GM12878 (cell line): ENCODE measurements around the gene EIF4E. TPM values are rescaled to one million over a fixed set of nuclear protein-coding genes. Genes with fewer than 3 reads are reported as not detected.

Experiments
- ATAC-seq: fragments of 200-7000 bp; cut with Tn5 transposase; 3 replicates; pipeline ENCODE4 v1.9.1; 2020; ENCODE audit warnings: mild to moderate bottlenecking, moderate library complexity
- BruUV-seq: library from RNA; stranded (reverse); fragments of 400-500 nt; replicated peaks from 2 replicates; lab custom pipeline; 2021; lab: Mats Ljungman, UMichigan
- CTCF ChIA-PET: fragments of 300-600 bp; sonication (Branson Sonifier 250); formaldehyde crosslinking; extraction: SDS; loops from one replicate; lab custom pipeline; 2021; ENCODE audit warnings: inconsistent platforms; lab: Yijun Ruan, JAX
- POLR2A ChIA-PET: fragments of 350-600 bp; formaldehyde crosslinking; extraction: SDS; loops from one replicate; lab custom pipeline; 2021; ENCODE audit warnings: inconsistent platforms; lab: Charles Lee
- RAD21 ChIA-PET: fragments of 300-600 bp; sonication (Branson Sonifier 250); formaldehyde crosslinking; loops from one replicate; lab custom pipeline; 2023; ENCODE audit warnings: antibody characterized with exemption; ENCODE audit not compliant: unreplicated experiment; lab: Charles Lee
- SMC1A ChIA-PET: fragments of 300-600 bp; sonication (Branson Sonifier 250); formaldehyde crosslinking; loops from one replicate; lab custom pipeline; 2023; ENCODE audit not compliant: unreplicated experiment, uncharacterized antibody; lab: Charles Lee
- DNase-seq: peaks from one replicate; pipeline ENCODE4 v3.0.0-alpha.2; 2011; ENCODE audit warnings: low read depth, low spot score
- FAIRE-seq: peaks from 3 replicates; lab custom pipeline; 2011; peaks lifted over from hg19 to GRCh38; lab: Jason Lieb, UNC
- H2AFZ ChIP-seq: 2 replicates; pipeline ENCODE4 v1.6.0; 2011; ENCODE audit warnings: low read depth, low read length, control low read depth; ENCODE audit not compliant: control insufficient read depth
- H3K27ac ChIP-seq: 2 replicates; pipeline ENCODE4 v1.5.1; 2011; ENCODE audit warnings: control low read depth; ENCODE audit not compliant: control insufficient read depth, insufficient read depth
- H3K27me3 ChIP-seq, 2 experiments: replicated peaks in 1 of 2; 2 replicates each; pipeline versions ENCODE4 v1.6.0 to v1.6.1; 2011; ENCODE audit warnings: low read length in 1 of 2; ENCODE audit not compliant: control insufficient read depth in 2 of 2, insufficient read depth in 2 of 2
- H3K36me3 ChIP-seq, 2 experiments: 2 replicates each; pipeline ENCODE4 v1.5.1; 2011; ENCODE audit warnings: low read length in 1 of 2; ENCODE audit not compliant: control insufficient read depth in 2 of 2, insufficient read depth in 2 of 2
- H3K4me1 ChIP-seq: 2 replicates; pipeline ENCODE4 v1.6.1; 2011; ENCODE audit warnings: mild to moderate bottlenecking, low read length, moderate library complexity, mixed read lengths; ENCODE audit not compliant: control insufficient read depth, insufficient read depth
- H3K4me2 ChIP-seq: 2 replicates; pipeline ENCODE4 v1.6.0; 2011; ENCODE audit warnings: control low read depth; ENCODE audit not compliant: control insufficient read depth, insufficient read depth
- H3K4me3 ChIP-seq: fragments of 200-600 bp; sonication (generic); 2 replicates; pipeline ENCODE4 v1.5.1; 2016
- H3K79me2 ChIP-seq: 2 replicates; pipeline ENCODE4 v1.6.0; 2011; ENCODE audit warnings: low read length; ENCODE audit not compliant: control insufficient read depth, insufficient read depth
- H3K9ac ChIP-seq: 2 replicates; pipeline ENCODE4 v1.8.0; 2011; ENCODE audit warnings: low read length, control low read depth, mixed read lengths; ENCODE audit not compliant: control insufficient read depth, insufficient read depth
- H3K9me3 ChIP-seq: replicated peaks from 3 replicates; pipeline ENCODE4 v1.5.1; 2011; ENCODE audit warnings: mild to moderate bottlenecking, low read length; ENCODE audit not compliant: control insufficient read depth, insufficient read depth
- H4K20me1 ChIP-seq: 2 replicates; pipeline ENCODE4 v1.6.0; 2011; ENCODE audit not compliant: control insufficient read depth, insufficient read depth
- BCLAF1 ChIP-seq: fragments of 450-650 bp; IDR thresholded peaks from 2 replicates; pipeline ENCODE4 v1.6.1; 2017; ENCODE audit warnings: antibody characterized with exemption, mild to moderate bottlenecking, moderate library complexity
- BMI1 ChIP-seq: fragments of 450-650 bp; IDR thresholded peaks from 2 replicates; pipeline ENCODE4 v1.6.1; 2016; ENCODE audit warnings: mild to moderate bottlenecking, moderate library complexity, borderline replicate concordance
- NKRF ChIP-seq: fragments of 450-650 bp; conservative IDR thresholded peaks from 2 replicates; pipeline ENCODE4 v1.6.1; 2017; ENCODE audit warnings: mild to moderate bottlenecking, moderate library complexity
- NRF1 ChIP-seq: conservative IDR thresholded peaks from 2 replicates; pipeline ENCODE4 v1.6.1; 2011; ENCODE audit warnings: mild to moderate bottlenecking, low read depth, low read length, improper control_type of control experiment
- RAD21 ChIP-seq: IDR thresholded peaks from 2 replicates; pipeline ENCODE4 v1.6.1; 2011; ENCODE audit warnings: mild to moderate bottlenecking, low read depth, low read length, moderate library complexity; ENCODE audit not compliant: insufficient read depth
- RBBP5 ChIP-seq: fragments of 200-600 bp; sonication (generic); conservative IDR thresholded peaks from 2 replicates; pipeline ENCODE4 v1.6.1; 2016
- SMARCA5 ChIP-seq: fragments of 450-650 bp; IDR thresholded peaks from 2 replicates; pipeline ENCODE4 v1.6.1; 2017; ENCODE audit warnings: mild to moderate bottlenecking
- SUPT20H ChIP-seq: IDR thresholded peaks from 2 replicates; pipeline ENCODE4 v1.6.1; 2011; ENCODE audit warnings: low read depth, mild to moderate bottlenecking, low read length, moderate library complexity, borderline replicate concordance; ENCODE audit not compliant: control insufficient read depth
- TAF1 ChIP-seq: IDR thresholded peaks from 2 replicates; pipeline ENCODE4 v1.6.1; 2011; ENCODE audit warnings: mild to moderate bottlenecking, low read depth, low read length, borderline replicate concordance
- TARDBP ChIP-seq: IDR thresholded peaks from 2 replicates; pipeline ENCODE4 v1.6.1; 2016; ENCODE audit warnings: borderline replicate concordance
- TCF3 ChIP-seq: IDR thresholded peaks from 2 replicates; pipeline ENCODE4 v1.6.1; 2012; ENCODE audit warnings: low read depth, mild to moderate bottlenecking, low read length, borderline replicate concordance; ENCODE audit not compliant: insufficient read depth
- ZBED1 ChIP-seq: IDR thresholded peaks from 2 replicates; pipeline ENCODE4 v1.6.1; 2016; ENCODE audit warnings: borderline replicate concordance
- WGBS: methylation state at CpG from one replicate; pipeline ENCODE4 v1.1.6; 2016; ENCODE audit warnings: low lambda C conversion rate; ENCODE audit not compliant: insufficient replicate concordance, insufficient coverage; ENCODE audit errors: missing lambda C conversion rate; 5-methylcytosine and 5-hydroxymethylcytosine counted together
- in situ Hi-C: fragments of 300-500 bp; cut with MboI; formaldehyde crosslinking; loops from 9 replicates; pipeline ENCODE4 v1.14.3; 2018; ENCODE audit warnings: mixed read lengths
- intact Hi-C: fragments of 100-400 bp; cut with micrococcal nuclease; formaldehyde crosslinking; loops from one replicate; pipeline ENCODE4 v1.14.2; 2022; ENCODE audit not compliant: unreplicated experiment
- polyA plus RNA-seq, 11 experiments: library from polyadenylated mRNA; depleted of rRNA in 4 of 11; unstranded in 6 of 11; stranded (reverse) in 5 of 11; fragments of >200 nt; fragmentation: Nextera tagmentation in 4 of 11; fragmentation: Illumina TruSeq in 1 of 11; extraction: Ambion mirVana in 4 of 11; extraction: Trizol in 1 of 11; gene quantifications; 1 replicate in 1 of 11; 2 replicates in 10 of 11; pipeline versions ENCODE4 v1.2.1 to v1.2.3, GENCODE V29; 2011 to 2016; ENCODE audit warnings: inconsistent platforms in 2 of 11, missing spikeins in 2 of 11, low read depth in 1 of 11
- total RNA-seq, 4 experiments: library from RNA; depleted of rRNA in 3 of 4; stranded (reverse); fragments of >200 nt in 3 of 4; fragmentation: Illumina TruSeq in 1 of 4; extraction: Trizol in 1 of 4; gene quantifications; 2 replicates each; pipeline versions ENCODE4 v1.2.1 to v1.2.3, GENCODE V29; 2013 to 2021
- TF ChIP-seq, protein P1 (sequence below), 3 experiments: IDR thresholded peaks in 2 of 3; conservative IDR thresholded peaks in 1 of 3; 2 replicates each; pipeline ENCODE4 v1.5.1; 2011; ENCODE audit warnings: low read depth in 3 of 3, low read length in 3 of 3, mild to moderate bottlenecking in 3 of 3, control low read depth in 2 of 3, moderate library complexity in 2 of 3, inconsistent platforms in 1 of 3, mixed read lengths in 1 of 3; ENCODE audit not compliant: control insufficient read depth in 2 of 3, insufficient read depth in 1 of 3; ENCODE audit errors: extremely low read depth in 1 of 3

Gene EIF4E
- total and polyA plus RNA-seq, 10 of the 15 experiments (the other 5 are each of a cell fraction or from before 2014, with no cell fraction given): 104 to 372 (median 163) TPM

DNA sequence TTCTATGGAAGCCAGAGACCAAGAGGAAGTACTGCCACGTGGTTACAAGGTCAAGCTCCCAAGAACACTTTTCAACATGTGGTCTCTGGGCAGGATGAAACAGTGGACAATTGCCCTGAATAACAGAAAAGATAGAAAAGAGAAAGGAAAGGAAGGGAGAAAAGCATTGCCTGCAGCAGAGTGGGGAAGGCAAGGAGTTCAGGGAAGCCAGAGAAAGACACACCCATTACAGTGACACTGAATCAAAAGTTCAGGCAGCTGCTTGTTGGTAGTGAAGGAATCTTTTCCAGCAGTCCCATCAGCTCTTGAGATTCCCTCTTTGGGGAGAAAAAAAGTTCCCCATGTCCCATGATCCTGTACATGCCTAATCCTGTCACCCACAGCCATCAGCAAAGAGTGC is 80.5 kb downstream of the EIF4E start:
- ChIA-PET POLR2A (no interaction called here), SMC1A (interaction anchor here (1.4 kb wide), 1 partner anchor 25 kb away, joined by 3 read pairs; no protein-coding TSS in a partner anchor), RAD21 (no interaction called here), CTCF (no interaction called here)
- intact Hi-C loops: loop anchor here (10.0 kb wide), 1 partner anchor 704 kb away; the partner anchor contains the start of gene STPG2
- Histone ChIP-seq H4K20me1 (no peaks in the 10 kb centered on the region), H3K27me3 (no peaks in the 10 kb centered on the region), H3K4me3 (no peak overlapping the region), H2AFZ (no peak overlapping the region), H3K79me2 (no peaks in the 10 kb centered on the region), H3K4me1 (no peaks in the 10 kb centered on the region), H3K9ac (no peak overlapping the region), H3K9me3 (no peaks in the 10 kb centered on the region), H3K4me2 (no peak overlapping the region), H3K27ac (no peak overlapping the region), H3K36me3 (no peaks in the 10 kb centered on the region)
- 0% methylated on average over 1 of the region's 1 CpG for WGBS
- TF ChIP-seq TCF3: no peak
- TF ChIP-seq TAF1: no peak
- TF ChIP-seq, protein P1, sequence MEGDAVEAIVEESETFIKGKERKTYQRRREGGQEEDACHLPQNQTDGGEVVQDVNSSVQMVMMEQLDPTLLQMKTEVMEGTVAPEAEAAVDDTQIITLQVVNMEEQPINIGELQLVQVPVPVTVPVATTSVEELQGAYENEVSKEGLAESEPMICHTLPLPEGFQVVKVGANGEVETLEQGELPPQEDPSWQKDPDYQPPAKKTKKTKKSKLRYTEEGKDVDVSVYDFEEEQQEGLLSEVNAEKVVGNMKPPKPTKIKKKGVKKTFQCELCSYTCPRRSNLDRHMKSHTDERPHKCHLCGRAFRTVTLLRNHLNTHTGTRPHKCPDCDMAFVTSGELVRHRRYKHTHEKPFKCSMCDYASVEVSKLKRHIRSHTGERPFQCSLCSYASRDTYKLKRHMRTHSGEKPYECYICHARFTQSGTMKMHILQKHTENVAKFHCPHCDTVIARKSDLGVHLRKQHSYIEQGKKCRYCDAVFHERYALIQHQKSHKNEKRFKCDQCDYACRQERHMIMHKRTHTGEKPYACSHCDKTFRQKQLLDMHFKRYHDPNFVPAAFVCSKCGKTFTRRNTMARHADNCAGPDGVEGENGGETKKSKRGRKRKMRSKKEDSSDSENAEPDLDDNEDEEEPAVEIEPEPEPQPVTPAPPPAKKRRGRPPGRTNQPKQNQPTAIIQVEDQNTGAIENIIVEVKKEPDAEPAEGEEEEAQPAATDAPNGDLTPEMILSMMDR (IDR thresholded peaks at IDR 0.05 in 2 of 3, conservative IDR thresholded peaks at IDR 0.05 in 1 of 3; ENCODE audit: control insufficient read depth in 2 of 3, extremely low read depth in 1 of 3, insufficient read depth in 1 of 3, low read depth in 3 of 3, low read length in 3 of 3): no peak
- TF ChIP-seq ZBED1: no peak
- no peak for TF ChIP-seq SMARCA5
- no peak for TF ChIP-seq NRF1
- TF ChIP-seq RAD21: no peak
- no peak for TF ChIP-seq SUPT20H
- TF ChIP-seq BCLAF1: no peak
- TF ChIP-seq TARDBP: no peak
- no peak for TF ChIP-seq BMI1
- no peak for TF ChIP-seq RBBP5
- TF ChIP-seq NKRF: no peak
- DNase-seq: no peak
- no peak for FAIRE-seq
- in situ Hi-C loops: no loop called here
- no TSS peak for BruUV-seq
- no peak for ATAC-seq
